ENCODE data around the gene M1AP.

GRCh38 chr2:74569686-74570085 is 78.4 kb downstream of the M1AP start:
- TF ChIP-seq CTCF (IDR thresholded peaks at IDR 0.05): no peak
- TF ChIP-seq ZFX (IDR thresholded peaks at IDR 0.05; ENCODE audit: borderline replicate concordance): no peak
